H1 (cell line): ENCODE measurements around the gene CAST. TPM values are rescaled to one million over a fixed set of nuclear protein-coding genes. Genes with fewer than 3 reads are reported as not detected.

Experiments used
- CTCF ChIA-PET: fragments of 300-600 bp; sonication (Branson Sonifier 250); formaldehyde crosslinking; loops from one replicate; lab custom pipeline; 2021; ENCODE audit not compliant: partially characterized antibody; lab: Charles Lee
- POLR2A ChIA-PET: fragments of 300-600 bp; sonication (Branson Sonifier 250); formaldehyde crosslinking; loops from one replicate; lab custom pipeline; 2021; ENCODE audit warnings: inconsistent platforms; ENCODE audit not compliant: partially characterized antibody; lab: Charles Lee
- DNase-seq, 2 experiments: peaks; one replicate each; pipeline versions ENCODE4 v3.0.0 to v3.0.0-alpha.2; 2010 to 2022; ENCODE audit warnings: low spot score in 2 of 2, low read depth in 1 of 2, mixed read lengths in 1 of 2
- FAIRE-seq: peaks from 2 replicates; lab custom pipeline; 2011; peaks lifted over from hg19 to GRCh38; lab: Jason Lieb, UNC
- H2AFZ ChIP-seq: 2 replicates; pipeline ENCODE4 v1.8.1; 2012; ENCODE audit warnings: low read length, inconsistent platforms
- H2AK5ac ChIP-seq: 2 replicates; pipeline ENCODE4 v1.6.1; 2013; ENCODE audit warnings: low read depth, low read length
- H2BK120ac ChIP-seq: replicated peaks from 2 replicates; pipeline ENCODE3; 2013; ENCODE audit warnings: low read depth, low read length, inconsistent platforms
- H2BK12ac ChIP-seq: 2 replicates; pipeline ENCODE4 v1.6.1; 2013; ENCODE audit warnings: low read depth, low read length
- H2BK15ac ChIP-seq: 2 replicates; pipeline ENCODE4 v1.6.1; 2013; ENCODE audit warnings: low read length
- H2BK20ac ChIP-seq: 2 replicates; pipeline ENCODE4 v1.6.1; 2013; ENCODE audit warnings: low read length
- H2BK5ac ChIP-seq: 2 replicates; pipeline ENCODE4 v1.6.1; 2013; ENCODE audit warnings: low read depth, low read length
- H3K14ac ChIP-seq: 2 replicates; pipeline ENCODE4 v1.6.1; 2013; ENCODE audit warnings: inconsistent platforms; ENCODE audit not compliant: insufficient read length
- H3K18ac ChIP-seq: 2 replicates; pipeline ENCODE4 v1.6.1; 2013; ENCODE audit warnings: low read length; ENCODE audit errors: extremely low read depth
- H3K23ac ChIP-seq: 2 replicates; pipeline ENCODE4 v1.6.1; 2013; ENCODE audit warnings: inconsistent platforms; ENCODE audit not compliant: insufficient read length
- H3K23me2 ChIP-seq: 2 replicates; pipeline ENCODE4 v1.6.1; 2013; ENCODE audit warnings: low read depth, low read length
- H3K27ac ChIP-seq: 2 replicates; pipeline ENCODE4 v1.6.1; 2011; ENCODE audit warnings: low read depth, low read length, inconsistent platforms
- H3K27me3 ChIP-seq, 4 experiments: replicated peaks in 1 of 4; 1 replicate in 1 of 4; 2 replicates in 3 of 4; pipeline versions ENCODE4 v1.6.1 to v1.8.1; 2011 to 2013; ENCODE audit warnings: low read length in 3 of 4, mild to moderate bottlenecking in 3 of 4, inconsistent platforms in 2 of 4, mixed read lengths in 2 of 4, moderate library complexity in 1 of 4; ENCODE audit not compliant: control insufficient read depth in 3 of 4, insufficient read depth in 3 of 4; ENCODE audit errors: extremely low read depth in 1 of 4
- H3K36me3 ChIP-seq, 4 experiments: 2 replicates each; pipeline versions ENCODE4 v1.6.1 to v1.8.1; 2011 to 2013; ENCODE audit warnings: mild to moderate bottlenecking in 4 of 4, low read length in 3 of 4, moderate library complexity in 2 of 4, control low read depth in 1 of 4, inconsistent platforms in 1 of 4; ENCODE audit not compliant: insufficient read depth in 4 of 4, control insufficient read depth in 2 of 4
- H3K4ac ChIP-seq: replicated peaks from 2 replicates; pipeline ENCODE3; 2013; ENCODE audit warnings: low read length, low read depth, mixed read lengths, inconsistent platforms; ENCODE audit not compliant: insufficient read length
- H3K4me1 ChIP-seq, 4 experiments: replicated peaks in 1 of 4; 1 replicate in 1 of 4; 2 replicates in 3 of 4; pipeline versions ENCODE4 v1.6.1 to v1.8.1; 2011 to 2013; ENCODE audit warnings: low read length in 3 of 4, inconsistent platforms in 2 of 4, mixed read lengths in 1 of 4; ENCODE audit not compliant: insufficient read depth in 4 of 4, control insufficient read depth in 3 of 4
- H3K4me2 ChIP-seq, 2 experiments: 2 replicates each; pipeline versions ENCODE4 v1.6.1 to v1.8.1; 2011 to 2013; ENCODE audit warnings: low read depth in 2 of 2, low read length in 2 of 2, control low read depth in 1 of 2, inconsistent platforms in 1 of 2, mild to moderate bottlenecking in 1 of 2; ENCODE audit not compliant: insufficient read depth in 1 of 2
- H3K4me3 ChIP-seq, 4 experiments: fragments of 200-600, 300-600 bp in 1 of 4; sonication (generic), shearing (Covaris generic), sonication (Bioruptor Twin) in 1 of 4; 2 replicates each; pipeline versions ENCODE4 v1.5.1 to v1.8.1; 2011 to 2016; ENCODE audit warnings: low read length in 4 of 4, low read depth in 3 of 4, control low read depth in 2 of 4, inconsistent platforms in 2 of 4, mild to moderate bottlenecking in 2 of 4, mixed read lengths in 1 of 4, moderate library complexity in 1 of 4; ENCODE audit not compliant: insufficient read depth in 2 of 4; ENCODE audit errors: extremely low read depth in 1 of 4
- H3K56ac ChIP-seq: replicated peaks from 2 replicates; pipeline ENCODE3; 2013; ENCODE audit warnings: low read depth, mild to moderate bottlenecking, mixed read lengths, low read length, inconsistent platforms; ENCODE audit not compliant: insufficient read length
- H3K79me1 ChIP-seq: 2 replicates; pipeline ENCODE4 v1.6.1; 2013; ENCODE audit warnings: low read depth, low read length, control low read depth
- H3K79me2 ChIP-seq, 2 experiments: 2 replicates each; pipeline versions ENCODE4 v1.6.1 to v1.8.1; 2012 to 2013; ENCODE audit warnings: low read length in 2 of 2, mild to moderate bottlenecking in 2 of 2, inconsistent platforms in 1 of 2; ENCODE audit not compliant: insufficient read depth in 2 of 2, control insufficient read depth in 1 of 2
- H3K9ac ChIP-seq, 4 experiments: replicated peaks in 1 of 4; 1 replicate in 1 of 4; 2 replicates in 3 of 4; pipeline versions ENCODE4 v1.6.1 to v1.8.1; 2011 to 2013; ENCODE audit warnings: low read depth in 3 of 4, low read length in 3 of 4, control low read depth in 2 of 4, mild to moderate bottlenecking in 2 of 4, moderate library complexity in 2 of 4, inconsistent platforms in 1 of 4; ENCODE audit errors: extremely low read depth in 1 of 4
- H3K9me3 ChIP-seq, 2 experiments: 2 replicates each; pipeline versions ENCODE4 v1.6.1 to v1.8.1; 2012 to 2013; ENCODE audit warnings: mild to moderate bottlenecking in 2 of 2, moderate library complexity in 2 of 2, control low read depth in 1 of 2, inconsistent platforms in 1 of 2, low read depth in 1 of 2, low read length in 1 of 2, mixed read lengths in 1 of 2; ENCODE audit not compliant: insufficient read depth in 2 of 2
- H4K20me1 ChIP-seq, 2 experiments: replicated peaks in 1 of 2; 2 replicates each; pipeline versions ENCODE3 to v1.8.1; 2011 to 2013; ENCODE audit warnings: inconsistent platforms in 2 of 2, low read length in 2 of 2, mild to moderate bottlenecking in 1 of 2; ENCODE audit not compliant: insufficient read depth in 2 of 2, control insufficient read depth in 1 of 2
- H4K5ac ChIP-seq: 2 replicates; pipeline ENCODE4 v1.6.1; 2013; ENCODE audit warnings: low read length, low read depth, mixed read lengths, inconsistent platforms; ENCODE audit not compliant: insufficient read length
- H4K8ac ChIP-seq: 2 replicates; pipeline ENCODE4 v1.8.0; 2013; ENCODE audit warnings: mild to moderate bottlenecking, moderate library complexity, low read length, inconsistent platforms; ENCODE audit not compliant: insufficient read depth; ENCODE audit errors: extremely low read depth
- H4K91ac ChIP-seq: replicated peaks from 2 replicates; pipeline ENCODE3; 2013; ENCODE audit warnings: low read length, mixed read lengths, inconsistent platforms; ENCODE audit not compliant: insufficient read length
- CHD1 ChIP-seq: IDR thresholded peaks from 2 replicates; pipeline ENCODE4 v1.6.1; 2012; ENCODE audit warnings: low read depth, low read length, improper control_type of control experiment
- CHD2 ChIP-seq: IDR thresholded peaks from 2 replicates; pipeline ENCODE4 v1.6.1; 2012; ENCODE audit warnings: low read length, improper control_type of control experiment
- KDM1A ChIP-seq: fragments of 200-600, 300-600 bp; sonication (generic); IDR thresholded peaks from 2 replicates; pipeline ENCODE4 v1.7.1; 2016; ENCODE audit warnings: mild to moderate bottlenecking, low read length, borderline replicate concordance
- SP4 ChIP-seq: IDR thresholded peaks from 2 replicates; pipeline ENCODE4 v1.6.1; 2012; ENCODE audit warnings: low read length, inconsistent platforms
- WGBS, 2 experiments: shearing (Covaris generic) in 1 of 2; methylation state at CpG; one replicate each; pipeline versions ENCODE4 v1.1.6 to v1.1.7; 2013 to 2015; ENCODE audit warnings: low lambda C conversion rate in 2 of 2, mixed read lengths in 2 of 2, inconsistent platforms in 1 of 2, low coverage in 1 of 2, missing lambda C conversion rate in 1 of 2; ENCODE audit not compliant: insufficient replicate concordance in 2 of 2, insufficient coverage in 1 of 2, insufficient read length in 1 of 2; ENCODE audit errors: extremely low coverage in 1 of 2, missing lambda C conversion rate in 1 of 2; 5-methylcytosine and 5-hydroxymethylcytosine counted together
- polyA plus RNA-seq, 7 experiments: library from polyadenylated mRNA; depleted of rRNA in 3 of 7; stranded (reverse) in 5 of 7; unstranded in 2 of 7; fragments of >200 nt in 5 of 7; fragments of 200-250 nt in 2 of 7; gene quantifications; 1 replicate in 5 of 7; 2 replicates in 1 of 7; 4 replicates in 1 of 7; pipeline versions ENCODE4 v1.2.1 to v1.2.3, GENCODE V29; 2011 to 2013; ENCODE audit warnings: missing spikeins in 2 of 7, mixed read lengths in 2 of 7
- total RNA-seq: library from RNA; stranded (reverse); fragmentation: NEBNext Ultra II Directional; extraction: Animal tissue kit (Norgen Biotek cat#: 25700); gene quantifications from 2 replicates; pipeline ENCODE4 v1.2.1, GENCODE V29; 2021

The CAST gene
- total and polyA plus RNA-seq, 2 of the 8 experiments (the other 6 are each of a cell fraction or from before 2014, with no cell fraction given) = 9.0 to 48.2 TPM

GRCh38 chr5:96712100-96712746 is 50.0 kb downstream of the CAST start:
- Histone ChIP-seq H3K4me3 (no peak overlapping the region), H2BK120ac (no peak overlapping the region), H2BK12ac (no peak overlapping the region), H3K79me1 (no peaks in the 10 kb centered on the region), H3K23ac (no peak overlapping the region), H3K4me2 (no peak overlapping the region), H3K4me1 (0 out of 7 replicates have a peak, but pooled peaks cover 0 to 4% (median 0%) of the 10 kb centered on the region in 4 experiments), H3K18ac (no peak overlapping the region), H4K20me1 (no peaks in the 10 kb centered on the region), H3K36me3 (no peaks in the 10 kb centered on the region), H4K91ac (no peak overlapping the region), H2BK15ac (no peak overlapping the region), H3K4ac (no peak overlapping the region), H3K79me2 (no peaks in the 10 kb centered on the region), H2AK5ac (no peak overlapping the region), H3K9me3 (no peaks in the 10 kb centered on the region), H4K5ac (no peak overlapping the region), H2AFZ (no peak overlapping the region), H3K27ac (no peak overlapping the region), H3K9ac (no peak overlapping the region), H3K23me2 (no peaks in the 10 kb centered on the region), H3K14ac (no peak overlapping the region), H3K27me3 (no peaks in the 10 kb centered on the region), H4K8ac (no peak overlapping the region), H2BK20ac (no peak overlapping the region), H2BK5ac (no peak overlapping the region), H3K56ac (no peak overlapping the region)
- WGBS, 2 experiments = 86% methylated on average over 2 of the region's 2 CpGs; no CpG with 5 or more reads in 1 of the 2 experiments
- FAIRE-seq (no peak), DNase-seq (no peak)
- CTCF ChIA-PET = interaction anchor here (1.3 kb wide), 1 partner anchor 20 kb away, joined by 6 read pairs; no protein-coding TSS in a partner anchor
- POLR2A ChIA-PET = no interaction called here
- no peak for TF ChIP-seq KDM1A
- TF ChIP-seq CHD2 = no peak
- no peak for TF ChIP-seq SP4
- TF ChIP-seq CHD1 = no peak
